ENCODE results near the gene CCNI2.

Gene CCNI2
- total RNA-seq: 11.6 to 16.3 (median 11.9) reads per million in 3 donors

- DNase-seq: peak; percentile 51 to 62 (median 61)
- H3K4me1 ChIP-seq (ENCODE audit: control insufficient read depth, insufficient read depth, low read length, poor library complexity, severe bottlenecking): peaks cover 7% of the 10 kb centered on the region
- H3K27ac ChIP-seq (ENCODE audit: insufficient read depth, low read length, poor library complexity, severe bottlenecking): peak within 1 kb of the TSS; percentile 73
- H3K4me3 ChIP-seq (ENCODE audit: insufficient read depth, low read depth, low read length, poor library complexity, severe bottlenecking): peak within 1 kb of the TSS; percentile 70
- H3K9me3 ChIP-seq (ENCODE audit: control insufficient read depth, low read length): no peaks in the 10 kb centered on the region
- no peaks in the 10 kb centered on the region for H3K27me3 ChIP-seq (replicated peaks; ENCODE audit: control insufficient read depth, insufficient read depth, low read length, poor library complexity, severe bottlenecking)
- peaks cover 3% of the 10 kb centered on the region for H3K36me3 ChIP-seq (ENCODE audit: control insufficient read depth, insufficient read depth, low read length)
Measured at GRCh38 chr5:132746954-132747615, at the start of gene CCNI2. TSS of gene CCNI2 (plus strand) at chr5:132747426. CDS start at chr5:132747496, 70 bp downstream.

GRCh38 chr5:132704875-132705274 is 42.4 kb upstream of the CCNI2 start:
- no peak overlapping the region for H3K4me3 ChIP-seq (ENCODE audit: insufficient read depth, low read depth, low read length, poor library complexity, severe bottlenecking)
- no peak for DNase-seq
- H3K4me1 ChIP-seq (ENCODE audit: control insufficient read depth, insufficient read depth, low read length, poor library complexity, severe bottlenecking): no peaks in the 10 kb centered on the region
- H3K9me3 ChIP-seq (ENCODE audit: control insufficient read depth, low read length): no peaks in the 10 kb centered on the region
- no peaks in the 10 kb centered on the region for H3K27me3 ChIP-seq (replicated peaks; ENCODE audit: control insufficient read depth, insufficient read depth, low read length, poor library complexity, severe bottlenecking)
- peaks cover 17% of the 10 kb centered on the region for H3K36me3 ChIP-seq (ENCODE audit: control insufficient read depth, insufficient read depth, low read length)
- H3K27ac ChIP-seq (ENCODE audit: insufficient read depth, low read length, poor library complexity, severe bottlenecking): no peak overlapping the region

GRCh38 chr5:132708645-132709044 is 38.6 kb upstream of the CCNI2 start:
- no peaks in the 10 kb centered on the region for H3K4me1 ChIP-seq (ENCODE audit: control insufficient read depth, insufficient read depth, low read length, poor library complexity, severe bottlenecking)
- no peaks in the 10 kb centered on the region for H3K27me3 ChIP-seq (replicated peaks; ENCODE audit: control insufficient read depth, insufficient read depth, low read length, poor library complexity, severe bottlenecking)
- H3K9me3 ChIP-seq (ENCODE audit: control insufficient read depth, low read length): no peaks in the 10 kb centered on the region
- H3K4me3 ChIP-seq (ENCODE audit: insufficient read depth, low read depth, low read length, poor library complexity, severe bottlenecking): no peak overlapping the region
- no peak for DNase-seq
- no peaks in the 10 kb centered on the region for H3K36me3 ChIP-seq (ENCODE audit: control insufficient read depth, insufficient read depth, low read length)
- no peak overlapping the region for H3K27ac ChIP-seq (ENCODE audit: insufficient read depth, low read length, poor library complexity, severe bottlenecking)

GRCh38 chr5:132714456-132715307 is 32.5 kb upstream of the CCNI2 start:
- H3K27me3 ChIP-seq (replicated peaks; ENCODE audit: control insufficient read depth, insufficient read depth, low read length, poor library complexity, severe bottlenecking): no peaks in the 10 kb centered on the region
- no peak for DNase-seq
- H3K4me1 ChIP-seq (ENCODE audit: control insufficient read depth, insufficient read depth, low read length, poor library complexity, severe bottlenecking): no peaks in the 10 kb centered on the region
- no peaks in the 10 kb centered on the region for H3K9me3 ChIP-seq (ENCODE audit: control insufficient read depth, low read length)
- H3K4me3 ChIP-seq (ENCODE audit: insufficient read depth, low read depth, low read length, poor library complexity, severe bottlenecking): no peak overlapping the region
- H3K36me3 ChIP-seq (ENCODE audit: control insufficient read depth, insufficient read depth, low read length): peaks cover 3% of the 10 kb centered on the region
- no peak overlapping the region for H3K27ac ChIP-seq (ENCODE audit: insufficient read depth, low read length, poor library complexity, severe bottlenecking)

GRCh38 chr5:132718544-132719312 is 28.5 kb upstream of the CCNI2 start:
- Histone ChIP-seq H3K27ac (ENCODE audit: insufficient read depth, low read length, poor library complexity, severe bottlenecking) (no peak overlapping the region), H3K27me3 (replicated peaks; ENCODE audit: control insufficient read depth, insufficient read depth, low read length, poor library complexity, severe bottlenecking) (no peaks in the 10 kb centered on the region), H3K4me1 (ENCODE audit: control insufficient read depth, insufficient read depth, low read length, poor library complexity, severe bottlenecking) (no peaks in the 10 kb centered on the region), H3K9me3 (ENCODE audit: control insufficient read depth, low read length) (no peaks in the 10 kb centered on the region), H3K4me3 (ENCODE audit: insufficient read depth, low read depth, low read length, poor library complexity, severe bottlenecking) (no peak overlapping the region), H3K36me3 (ENCODE audit: control insufficient read depth, insufficient read depth, low read length) (peaks cover 3% of the 10 kb centered on the region)
- DNase-seq: no peak

GRCh38 chr5:132725745-132726144 is 21.5 kb upstream of the CCNI2 start:
- no peak for DNase-seq
- Histone ChIP-seq H3K4me3 (ENCODE audit: insufficient read depth, low read depth, low read length, poor library complexity, severe bottlenecking) (no peak overlapping the region), H3K9me3 (ENCODE audit: control insufficient read depth, low read length) (no peaks in the 10 kb centered on the region), H3K36me3 (ENCODE audit: control insufficient read depth, insufficient read depth, low read length) (peaks cover 4% of the 10 kb centered on the region), H3K27ac (ENCODE audit: insufficient read depth, low read length, poor library complexity, severe bottlenecking) (no peak overlapping the region), H3K4me1 (ENCODE audit: control insufficient read depth, insufficient read depth, low read length, poor library complexity, severe bottlenecking) (no peaks in the 10 kb centered on the region), H3K27me3 (replicated peaks; ENCODE audit: control insufficient read depth, insufficient read depth, low read length, poor library complexity, severe bottlenecking) (no peaks in the 10 kb centered on the region)

- no peak for DNase-seq
- Histone ChIP-seq H3K27me3 (replicated peaks; ENCODE audit: control insufficient read depth, insufficient read depth, low read length, poor library complexity, severe bottlenecking) (no peaks in the 10 kb centered on the region), H3K4me3 (ENCODE audit: insufficient read depth, low read depth, low read length, poor library complexity, severe bottlenecking) (no peak overlapping the region), H3K4me1 (ENCODE audit: control insufficient read depth, insufficient read depth, low read length, poor library complexity, severe bottlenecking) (no peaks in the 10 kb centered on the region), H3K27ac (ENCODE audit: insufficient read depth, low read length, poor library complexity, severe bottlenecking) (no peak overlapping the region), H3K36me3 (ENCODE audit: control insufficient read depth, insufficient read depth, low read length) (peaks cover 4% of the 10 kb centered on the region), H3K9me3 (ENCODE audit: control insufficient read depth, low read length) (no peaks in the 10 kb centered on the region)
Measured at GRCh38 chr5:132729896-132730295, 17.3 kb upstream of the CCNI2 start.

GRCh38 chr5:132733499-132734148 is 13.6 kb upstream of the CCNI2 start:
- H3K4me1 ChIP-seq (ENCODE audit: control insufficient read depth, insufficient read depth, low read length, poor library complexity, severe bottlenecking): peaks cover 13% of the 10 kb centered on the region
- H3K4me3 ChIP-seq (ENCODE audit: insufficient read depth, low read depth, low read length, poor library complexity, severe bottlenecking): no peak overlapping the region
- no peaks in the 10 kb centered on the region for H3K27me3 ChIP-seq (replicated peaks; ENCODE audit: control insufficient read depth, insufficient read depth, low read length, poor library complexity, severe bottlenecking)
- DNase-seq: no peak
- H3K9me3 ChIP-seq (ENCODE audit: control insufficient read depth, low read length): no peaks in the 10 kb centered on the region
- no peak overlapping the region for H3K27ac ChIP-seq (ENCODE audit: insufficient read depth, low read length, poor library complexity, severe bottlenecking)
- no peaks in the 10 kb centered on the region for H3K36me3 ChIP-seq (ENCODE audit: control insufficient read depth, insufficient read depth, low read length)

GRCh38 chr5:132734687-132735086 is 12.5 kb upstream of the CCNI2 start:
- no peak for DNase-seq
- H3K4me1 ChIP-seq (ENCODE audit: control insufficient read depth, insufficient read depth, low read length, poor library complexity, severe bottlenecking): peaks cover 13% of the 10 kb centered on the region
- no peaks in the 10 kb centered on the region for H3K9me3 ChIP-seq (ENCODE audit: control insufficient read depth, low read length)
- no peak overlapping the region for H3K27ac ChIP-seq (ENCODE audit: insufficient read depth, low read length, poor library complexity, severe bottlenecking)
- H3K36me3 ChIP-seq (ENCODE audit: control insufficient read depth, insufficient read depth, low read length): no peaks in the 10 kb centered on the region
- no peak overlapping the region for H3K4me3 ChIP-seq (ENCODE audit: insufficient read depth, low read depth, low read length, poor library complexity, severe bottlenecking)
- no peaks in the 10 kb centered on the region for H3K27me3 ChIP-seq (replicated peaks; ENCODE audit: control insufficient read depth, insufficient read depth, low read length, poor library complexity, severe bottlenecking)
